ENCODE measurements around the gene LENG8.
A peak's percentile ranks its signal among the peaks of the same experiment; 100 is the strongest.
"Not testable (repeated sequence)": the region's sequence is repeated elsewhere in the genome, so short reads cannot be mapped to it uniquely, and the experiment has no call there.

The LENG8 gene

GRCh38 chr19:54444737-54445136 is 4.3 kb upstream of the LENG8 start:
- DNase-seq: no peak

DNA sequence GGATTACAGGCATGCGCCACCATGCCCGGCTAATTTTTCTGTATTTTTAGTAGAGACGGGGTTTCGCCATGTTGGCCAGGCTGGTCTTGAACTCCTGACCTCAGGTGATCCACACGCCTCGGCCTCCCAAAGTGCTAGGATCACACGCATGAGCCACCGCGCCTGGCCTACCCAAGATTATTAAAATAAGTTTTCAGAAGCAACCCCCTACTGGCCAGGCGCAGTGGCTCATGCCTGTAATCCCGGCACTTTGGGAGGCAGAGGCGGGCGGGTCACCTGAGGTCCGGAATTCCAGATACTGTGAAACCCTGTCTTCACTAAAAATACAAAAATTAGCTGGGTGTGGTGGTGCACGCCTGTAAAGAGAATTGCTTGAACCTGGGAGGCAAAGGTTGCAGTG is 2.6 kb upstream of the LENG8 start:
- not testable (repeated sequence) for DNase-seq

DNA sequence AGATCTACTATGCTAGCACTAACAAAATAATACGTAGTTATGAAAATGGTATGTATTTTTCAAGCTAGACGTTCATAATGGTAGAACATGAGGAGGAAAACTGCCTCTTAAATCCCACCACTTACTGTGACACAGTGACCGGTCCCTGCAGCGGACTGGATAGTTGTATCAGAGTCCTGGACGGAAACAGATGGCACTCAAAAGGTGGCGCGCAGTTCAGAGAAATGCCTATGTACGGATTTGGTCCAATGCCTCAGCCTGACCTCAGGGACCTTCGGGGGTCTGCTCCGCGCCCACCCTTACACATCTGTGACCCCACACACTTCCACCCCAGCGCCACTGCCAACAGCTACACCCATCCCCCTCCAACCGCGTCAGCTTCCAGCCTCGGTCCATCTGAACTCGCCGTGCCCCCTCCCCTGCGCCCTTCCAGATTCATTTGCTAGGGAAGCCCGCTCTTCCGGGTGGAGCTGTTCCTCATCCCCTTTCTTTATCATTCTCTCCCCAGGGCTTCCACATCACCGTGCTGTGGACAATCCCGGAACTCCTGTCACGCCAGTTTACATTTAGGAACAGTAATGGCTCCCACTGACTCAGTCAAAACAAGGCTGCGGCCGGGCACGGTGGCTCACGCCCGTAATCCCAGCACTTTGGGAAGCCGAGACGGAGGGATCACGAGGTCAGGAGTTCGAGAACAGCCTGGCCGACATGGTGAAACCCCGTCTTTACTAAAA is 792 bp upstream of the LENG8 start:
- DNase-seq: peak in 1 of 2 experiments; percentile 37

DNA sequence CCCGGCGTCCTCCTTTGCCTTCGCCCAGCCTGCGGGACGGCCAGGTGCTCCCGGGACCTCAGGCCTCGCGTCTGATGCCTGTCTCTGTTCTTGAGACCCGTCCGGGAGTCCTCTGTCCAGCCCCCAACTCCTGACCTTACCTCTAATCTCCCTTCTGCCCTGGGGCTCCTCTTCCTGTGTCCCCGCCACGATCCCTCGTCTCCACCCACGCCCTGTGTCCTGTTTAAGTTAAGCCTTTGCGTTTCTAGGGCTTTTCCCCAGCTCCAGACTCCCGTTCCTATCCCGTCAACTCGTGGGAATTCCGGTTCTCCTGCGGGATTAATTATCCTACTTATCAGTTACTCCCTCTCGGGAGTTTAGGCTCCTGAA is 686 bp downstream of the LENG8 start:
- DNase-seq: no peak

GRCh38 chr19:54451331-54451871 is 2.4 kb downstream of the LENG8 start:
- DNase-seq: no peak

DNA sequence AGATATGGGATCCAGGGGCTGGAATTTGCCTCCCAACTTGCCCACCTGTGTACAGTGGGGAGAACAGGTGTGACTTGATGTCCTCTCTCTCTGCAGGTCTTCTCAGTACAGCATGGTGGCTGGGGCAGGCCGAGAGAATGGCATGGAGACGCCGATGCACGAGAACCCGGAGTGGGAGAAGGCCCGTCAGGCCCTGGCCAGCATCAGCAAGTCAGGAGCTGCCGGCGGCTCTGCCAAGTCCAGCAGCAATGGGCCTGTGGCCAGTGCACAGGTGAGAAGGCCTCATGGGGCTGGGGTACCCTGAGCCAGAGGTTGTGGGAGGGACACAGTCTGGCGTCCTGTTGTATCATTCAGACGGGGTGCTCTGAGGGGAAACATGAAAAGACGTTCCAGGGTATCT is 3.0 kb downstream of the LENG8 start:
- no peak for DNase-seq

GRCh38 chr19:54452626-54453025 is 3.6 kb downstream of the LENG8 start:
- no peak for DNase-seq

DNA sequence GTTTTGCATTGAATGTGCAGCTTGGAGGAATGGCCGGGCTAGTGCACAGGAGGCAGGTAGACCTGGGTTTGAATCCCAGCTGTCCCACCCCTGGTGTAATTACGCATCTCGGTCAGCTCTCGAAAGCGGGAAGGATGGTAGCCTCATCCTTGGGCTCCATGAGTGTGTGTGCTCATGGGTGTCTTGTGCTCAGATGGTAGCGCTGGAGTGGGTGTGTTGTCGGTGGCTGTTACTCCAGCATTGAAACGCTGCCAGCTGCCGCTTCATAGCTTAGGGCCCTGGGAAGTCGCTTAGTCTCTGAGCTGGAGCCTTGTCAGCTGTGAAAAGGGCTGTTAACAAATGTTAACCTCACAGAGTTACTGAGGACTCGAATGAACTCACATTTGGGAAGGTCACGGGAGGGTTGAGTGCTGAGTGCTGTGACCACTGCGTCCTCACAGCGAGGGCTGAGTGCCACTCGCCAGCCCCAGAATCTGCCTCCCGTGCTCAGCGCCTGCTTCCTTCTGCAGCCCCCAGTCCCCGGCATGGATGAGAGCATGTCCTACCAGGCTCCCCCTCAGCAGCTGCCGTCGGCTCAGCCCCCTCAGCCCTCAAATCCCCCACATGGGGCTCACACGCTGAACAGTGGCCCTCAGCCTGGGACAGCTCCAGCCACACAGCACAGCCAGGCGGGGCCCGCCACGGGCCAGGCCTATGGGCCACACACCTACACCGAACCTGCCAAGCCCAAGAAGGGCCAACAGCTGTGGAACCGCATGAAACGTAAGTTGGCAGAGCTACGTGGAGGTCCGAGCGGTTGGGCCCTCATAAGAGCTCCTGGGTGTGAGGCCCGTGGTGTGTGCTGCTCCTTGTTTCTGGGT is 5.2 kb downstream of the LENG8 start:
- no peak for DNase-seq

- DNase-seq: no peak
These were observed 6.0 kb downstream of the LENG8 start for GRCh38 chr19:54454781-54455675.

DNA sequence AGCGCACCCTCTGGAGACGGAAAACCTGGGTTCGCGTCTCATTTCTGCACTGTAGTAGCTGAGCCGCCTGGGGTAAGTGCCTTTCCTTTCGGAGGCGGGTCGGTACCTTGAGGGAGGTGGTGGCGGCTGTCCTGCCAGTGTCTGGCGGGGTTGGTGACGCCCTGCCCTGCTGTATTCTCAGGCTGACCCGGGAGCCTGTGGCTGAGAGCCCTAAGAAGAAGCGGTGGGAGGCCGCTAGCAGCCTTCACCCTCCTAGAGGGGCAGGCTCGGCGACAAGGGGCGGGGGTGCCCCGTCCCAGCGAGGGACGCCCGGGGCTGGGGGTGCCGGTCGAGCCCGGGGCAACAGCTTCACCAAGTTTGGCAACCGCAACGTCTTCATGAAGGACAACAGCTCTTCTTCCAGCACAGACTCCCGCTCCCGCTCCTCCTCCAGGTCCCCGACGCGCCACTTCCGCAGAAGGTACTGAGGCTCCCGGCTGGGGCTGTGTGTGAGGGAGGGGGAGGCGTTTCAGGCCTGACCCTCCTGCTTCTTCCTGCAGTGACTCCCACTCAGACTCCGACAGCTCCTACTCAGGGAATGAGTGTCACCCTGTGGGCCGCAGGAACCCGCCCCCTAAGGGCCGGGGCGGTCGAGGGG is 6.9 kb downstream of the LENG8 start:
- DNase-seq: no peak

DNA sequence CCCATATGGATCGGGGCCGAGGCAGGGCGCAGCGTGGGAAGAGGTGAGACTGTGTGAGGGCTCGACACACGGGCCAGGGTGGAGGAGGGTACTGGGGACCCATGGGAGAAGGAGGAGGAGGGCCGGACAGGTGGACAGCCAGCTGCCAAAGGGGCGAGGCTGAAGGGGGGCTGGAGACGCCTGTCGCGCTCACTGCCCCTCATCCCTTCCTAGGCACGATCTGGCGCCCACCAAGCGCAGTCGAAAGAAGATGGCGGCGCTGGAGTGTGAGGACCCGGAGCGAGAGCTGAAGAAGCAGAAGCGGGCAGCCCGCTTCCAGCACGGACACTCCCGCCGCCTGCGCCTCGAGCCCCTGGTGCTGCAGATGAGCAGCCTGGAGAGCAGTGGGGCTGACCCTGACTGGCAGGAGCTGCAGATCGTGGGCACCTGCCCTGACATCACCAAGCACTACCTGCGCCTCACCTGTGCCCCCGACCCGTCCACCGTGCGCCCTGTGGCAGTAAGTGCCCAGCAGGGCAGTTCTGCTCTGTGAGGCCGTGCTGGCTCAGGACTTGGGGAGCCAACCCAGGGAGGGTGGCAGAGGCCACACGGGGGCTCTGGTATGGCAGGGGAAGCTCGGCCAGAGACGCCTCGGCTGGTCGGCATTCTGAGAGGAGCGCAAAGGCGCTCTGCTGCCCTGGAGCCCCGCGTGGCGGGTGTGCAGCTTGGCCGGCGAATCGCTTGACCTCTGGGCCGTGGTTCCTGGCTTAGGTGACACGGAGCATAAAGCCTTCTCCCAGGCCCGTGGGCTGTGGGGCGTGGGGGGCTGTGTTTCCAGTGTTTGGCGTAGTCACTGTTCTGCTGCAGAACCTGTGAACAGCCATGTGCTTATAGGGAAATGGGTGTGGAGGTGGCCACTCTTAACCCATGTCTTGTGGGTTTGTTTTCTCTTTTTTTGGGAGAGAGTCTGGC is 7.7 kb downstream of the LENG8 start:
- DNase-seq: no peak

GRCh38 chr19:54457773-54458647 is 9.0 kb downstream of the LENG8 start:
- DNase-seq: no peak

GRCh38 chr19:54458648-54459281 is 9.8 kb downstream of the LENG8 start:
- DNase-seq: no peak

DNA sequence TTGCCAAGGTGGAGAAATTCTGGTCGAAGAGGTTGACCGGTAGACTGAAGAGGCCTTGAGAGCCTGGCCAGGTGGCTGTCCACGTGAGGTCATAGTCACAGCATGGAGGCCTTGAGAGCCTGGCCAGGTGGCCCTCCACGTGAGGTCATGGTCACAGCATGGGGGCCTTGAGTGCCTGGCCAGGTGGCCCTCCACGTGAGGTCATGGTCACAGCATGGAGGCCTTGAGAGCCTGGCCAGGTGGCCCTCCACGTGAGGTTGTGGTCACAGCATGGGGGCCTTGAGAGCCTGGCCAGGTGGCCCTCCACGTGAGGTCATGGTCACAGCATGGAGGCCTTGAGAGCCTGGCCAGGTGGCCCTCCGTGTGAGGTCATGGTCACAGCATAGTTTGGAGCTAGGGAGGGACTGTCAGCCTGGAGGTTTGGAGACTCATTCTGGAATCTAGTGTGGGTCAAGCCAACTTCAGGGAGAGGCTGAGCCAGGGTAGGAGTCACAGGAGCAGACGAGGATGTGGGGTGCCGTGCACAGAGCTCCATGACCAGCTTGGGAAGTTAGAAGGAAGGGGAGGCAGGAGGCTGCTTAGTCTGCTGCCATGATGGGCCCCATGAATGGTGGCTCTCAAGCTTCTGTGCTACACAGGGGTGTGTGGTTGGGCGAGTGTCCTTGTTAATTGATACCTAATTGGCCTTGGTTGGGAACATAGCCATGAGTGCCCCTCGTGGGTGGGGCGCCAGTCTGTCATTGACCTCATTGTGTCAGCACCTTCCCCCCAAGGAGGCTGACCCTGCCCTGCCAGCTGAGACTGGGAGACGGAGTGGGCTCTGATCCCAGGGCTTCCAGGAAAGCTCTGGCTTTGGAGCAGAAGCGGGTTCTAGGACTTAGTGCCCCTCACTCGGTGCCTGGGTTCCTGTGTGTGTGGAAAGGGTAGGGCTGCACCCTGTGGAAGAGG is 10.6 kb downstream of the LENG8 start:
- no peak for DNase-seq

DNA sequence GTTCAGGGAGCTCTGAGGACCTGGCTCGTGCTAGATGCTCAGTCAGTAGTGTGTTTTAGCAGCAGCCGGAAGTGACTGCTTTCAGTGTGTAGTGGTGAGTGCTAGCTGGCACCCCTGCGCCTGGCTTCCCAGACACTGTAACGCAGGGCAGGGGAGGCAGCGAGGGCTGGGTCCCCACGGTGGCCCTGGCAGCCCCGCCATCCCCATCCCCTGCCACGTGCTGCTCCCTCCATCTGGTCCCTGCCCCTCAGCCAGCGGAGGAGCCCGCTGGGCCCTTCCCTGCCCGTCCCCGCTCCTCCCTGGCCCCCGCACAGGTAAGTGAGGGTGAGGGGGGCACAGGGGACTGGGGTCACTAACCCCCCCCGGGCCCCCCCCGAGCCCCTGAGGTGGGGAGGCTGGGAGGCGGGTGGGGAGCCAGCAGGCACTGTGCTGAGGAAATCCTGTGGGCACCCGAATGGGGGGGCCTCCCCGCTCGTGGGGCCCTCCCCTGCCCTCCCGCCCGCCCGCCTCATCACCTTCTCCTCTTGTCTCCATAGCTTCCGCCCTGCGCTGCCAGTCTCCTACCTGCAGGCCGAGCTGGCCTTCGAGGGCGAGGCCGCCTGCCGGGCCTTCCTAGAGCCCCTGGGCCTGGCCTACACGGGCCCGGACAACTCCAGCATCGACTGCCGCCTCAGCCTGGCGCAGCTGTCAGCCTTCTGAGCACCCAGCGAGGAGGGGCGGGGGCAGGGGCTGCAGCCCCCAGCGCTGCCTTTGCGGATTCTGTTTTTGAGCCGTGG is 11.4 kb downstream of the LENG8 start:
- DNase-seq: no peak

DNA sequence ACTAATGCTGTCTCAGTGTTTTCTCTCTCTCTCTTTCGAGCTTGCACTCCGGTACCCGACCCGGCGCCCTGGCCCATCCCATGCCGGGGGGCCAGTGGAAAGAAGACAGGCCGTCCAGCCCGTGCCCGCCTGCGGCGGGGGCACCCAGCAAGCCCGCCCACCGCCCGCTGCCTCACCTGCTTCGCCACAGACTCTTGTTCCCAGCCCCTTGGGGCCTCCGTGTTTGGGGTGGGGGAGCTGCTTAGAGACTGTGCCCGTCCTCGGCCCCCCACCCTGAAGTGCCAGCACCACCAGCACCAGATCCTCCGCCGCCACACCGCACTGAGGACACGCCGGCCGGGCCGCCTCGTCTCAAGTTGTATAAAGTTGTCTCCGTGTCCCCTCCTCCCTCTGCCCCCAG is 12.2 kb downstream of the LENG8 start:
- no peak for DNase-seq

DNA sequence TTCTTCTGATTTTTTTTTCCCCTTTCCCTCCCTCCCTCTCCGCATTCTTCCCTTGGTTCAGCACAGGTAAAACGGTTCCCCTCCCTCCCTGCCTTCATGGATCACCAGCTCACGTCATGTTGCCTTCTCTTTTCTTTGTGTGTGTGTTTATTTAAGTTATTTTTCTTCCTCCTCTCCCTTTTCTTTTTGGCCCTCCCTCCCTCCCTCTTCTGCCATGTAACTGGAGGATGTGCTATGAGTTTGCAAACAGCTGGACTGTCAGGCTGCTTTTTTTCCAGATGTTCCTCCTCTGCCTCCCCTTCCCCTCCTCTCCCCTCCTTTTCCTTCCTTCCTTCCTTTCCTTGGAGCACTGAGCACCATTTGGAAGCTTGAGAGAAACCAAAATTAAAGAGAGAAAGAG is 12.6 kb downstream of the LENG8 start:
- no peak for DNase-seq

Measured in SHP77 (cell line).